ENCODE measurements around the gene CEP131. TPM values are rescaled to one million over a fixed set of nuclear protein-coding genes. Genes with fewer than 3 reads are reported as not detected.

CEP131 gene
- total RNA-seq, 4 donors from 2014 or later = 5.7 to 21.3 (median 6.8) TPM

GRCh38 chr17:81191646-81192045 lies 31.1 kb downstream of the CEP131 start:
- 94% methylated on average over 7 of the region's 14 CpGs; no CpG with 5 or more reads in 1 of the 2 donors for WGBS, 2 donors (ENCODE audit: low coverage in 1 of 2)
- Histone ChIP-seq H3K27ac (no peak overlapping the region), H3K36me3 (no peaks in the 10 kb centered on the region), H3K4me1 (no peaks in the 10 kb centered on the region), H3K27me3 (no peaks in the 10 kb centered on the region), H3K4me3 (no peak overlapping the region), H3K9me3 (no peaks in the 10 kb centered on the region)
- DNase-seq = no peak
- intact Hi-C loops (cut with DNase I; ENCODE audit: low total_unique reads) (no loop called here), in situ Hi-C loops (cut with MboI; ENCODE audit: low pct_ligation_motif_present in 1 of 4, low pct_unique_long_range_greater_than_20kb in 1 of 4, low sequenced_read_pairs in 3 of 4) (no loop called here)
- TF ChIP-seq CTCF (IDR thresholded peaks at IDR 0.05) (no peak), POLR2A (IDR thresholded peaks at IDR 0.05) (no peak), POLR2AphosphoS5 (IDR thresholded peaks at IDR 0.05) (no peak), EP300 (IDR thresholded peaks at IDR 0.05; ENCODE audit: low read depth) (no peak)

GRCh38 chr17:81191116-81191515 lies 31.6 kb downstream of the CEP131 start:
- H3K36me3 ChIP-seq = no peaks in the 10 kb centered on the region
- no peaks in the 10 kb centered on the region for H3K9me3 ChIP-seq
- no peak overlapping the region for H3K27ac ChIP-seq
- 67 to 93% methylated on average over 3 to 19 of the region's 20 CpGs for WGBS, 2 donors (ENCODE audit: low coverage in 1 of 2)
- in situ Hi-C loops (cut with MboI; ENCODE audit: low pct_ligation_motif_present in 1 of 4, low pct_unique_long_range_greater_than_20kb in 1 of 4, low sequenced_read_pairs in 3 of 4) (no loop called here), intact Hi-C loops (cut with DNase I; ENCODE audit: low total_unique reads) (no loop called here)
- no peak overlapping the region for H3K4me3 ChIP-seq
- no peak for DNase-seq
- TF ChIP-seq POLR2A (IDR thresholded peaks at IDR 0.05) (no peak), CTCF (IDR thresholded peaks at IDR 0.05) (no peak), POLR2AphosphoS5 (IDR thresholded peaks at IDR 0.05) (no peak), EP300 (IDR thresholded peaks at IDR 0.05; ENCODE audit: low read depth) (no peak)
- no peaks in the 10 kb centered on the region for H3K27me3 ChIP-seq
- no peaks in the 10 kb centered on the region for H3K4me1 ChIP-seq

GRCh38 chr17:81190591-81190990 lies 32.2 kb downstream of the CEP131 start:
- Histone ChIP-seq H3K36me3 (no peaks in the 10 kb centered on the region), H3K27ac (no peak overlapping the region), H3K27me3 (no peaks in the 10 kb centered on the region), H3K4me3 (no peak overlapping the region), H3K4me1 (no peaks in the 10 kb centered on the region), H3K9me3 (no peaks in the 10 kb centered on the region)
- in situ Hi-C loops (cut with MboI; ENCODE audit: low pct_ligation_motif_present in 1 of 4, low pct_unique_long_range_greater_than_20kb in 1 of 4, low sequenced_read_pairs in 3 of 4) (no loop called here), intact Hi-C loops (cut with DNase I; ENCODE audit: low total_unique reads) (no loop called here)
- WGBS, 2 donors (ENCODE audit: low coverage in 1 of 2) = 92 to 94% methylated on average over 7 to 26 of the region's 28 CpGs
- DNase-seq = no peak
- no peak for TF ChIP-seq POLR2A (IDR thresholded peaks at IDR 0.05)
- TF ChIP-seq POLR2AphosphoS5 (IDR thresholded peaks at IDR 0.05) = no peak
- no peak for TF ChIP-seq CTCF (IDR thresholded peaks at IDR 0.05)
- no peak for TF ChIP-seq EP300 (IDR thresholded peaks at IDR 0.05; ENCODE audit: low read depth)

- H3K4me3 ChIP-seq = no peak overlapping the region
- no peak overlapping the region for H3K27ac ChIP-seq
- intact Hi-C loops (cut with DNase I; ENCODE audit: low total_unique reads) (no loop called here), in situ Hi-C loops (cut with MboI; ENCODE audit: low pct_ligation_motif_present in 1 of 4, low pct_unique_long_range_greater_than_20kb in 1 of 4, low sequenced_read_pairs in 3 of 4) (no loop called here)
- WGBS, 2 donors (ENCODE audit: low coverage in 1 of 2) = 81% methylated on average over 14 of the region's 27 CpGs; no CpG with 5 or more reads in 1 of the 2 donors
- DNase-seq = no peak
- H3K27me3 ChIP-seq = peaks cover 1% of the 10 kb centered on the region
- TF ChIP-seq EP300 (IDR thresholded peaks at IDR 0.05; ENCODE audit: low read depth) (no peak), POLR2AphosphoS5 (IDR thresholded peaks at IDR 0.05) (no peak), POLR2A (IDR thresholded peaks at IDR 0.05) (no peak), CTCF (IDR thresholded peaks at IDR 0.05) (no peak)
- H3K36me3 ChIP-seq = no peaks in the 10 kb centered on the region
- H3K9me3 ChIP-seq = no peaks in the 10 kb centered on the region
- H3K4me1 ChIP-seq = no peaks in the 10 kb centered on the region
These were observed 32.9 kb downstream of the CEP131 start for GRCh38 chr17:81189670-81190530.
